ENCODE data around the gene GRPEL2. TPM values are rescaled to one million over a fixed set of nuclear protein-coding genes. Genes with fewer than 3 reads are reported as not detected.

GRPEL2 gene
- total and polyA plus RNA-seq, 2 of the 8 experiments (the other 6 are each of a cell fraction or from before 2014, with no cell fraction given): 11.2 to 52.2 TPM

- DNase-seq (ENCODE audit: low read depth in 1 of 2, low spot score in 2 of 2): no peak
- H3K4me3 ChIP-seq (ENCODE audit: extremely low read depth in 1 of 4, insufficient read depth in 2 of 4, low read depth in 3 of 4, low read length in 4 of 4): no peak overlapping the region
- WGBS, 2 experiments (ENCODE audit: extremely low coverage in 1 of 2, insufficient coverage in 1 of 2, insufficient read length in 1 of 2, insufficient replicate concordance in 2 of 2, low coverage in 1 of 2, low lambda C conversion rate in 2 of 2, missing lambda C conversion rate in 1 of 2): 86% methylated on average over 6 of the region's 6 CpGs; no CpG with 5 or more reads in 1 of the 2 experiments
- H2AFZ ChIP-seq (ENCODE audit: low read length): no peak overlapping the region
- no peak overlapping the region for H4K5ac ChIP-seq (ENCODE audit: insufficient read length, low read depth, low read length)
- H3K23me2 ChIP-seq (ENCODE audit: low read depth, low read length): no peaks in the 10 kb centered on the region; the same call in 1 of the 2 replicates
- no peak overlapping the region for H4K91ac ChIP-seq (replicated peaks; ENCODE audit: insufficient read length, low read length)
- H3K79me2 ChIP-seq (ENCODE audit: control insufficient read depth in 1 of 2, insufficient read depth in 2 of 2, low read length in 2 of 2): no peaks in the 10 kb centered on the region
- H2BK15ac ChIP-seq (ENCODE audit: low read length): no peak overlapping the region
- POLR2A ChIA-PET (ENCODE audit: partially characterized antibody): no interaction called here
- no peak overlapping the region for H3K4ac ChIP-seq (replicated peaks; ENCODE audit: insufficient read length, low read depth, low read length)
- CTCF ChIA-PET (ENCODE audit: partially characterized antibody): interaction anchor here (0.8 to 3.6 kb wide), 14 partner anchors 10 to 218 kb away, joined by 3 to 33 read pairs (median 6); no protein-coding TSS in a partner anchor
- H3K9me3 ChIP-seq (ENCODE audit: insufficient read depth in 2 of 2, low read depth in 1 of 2, low read length in 1 of 2): no peaks in the 10 kb centered on the region
- no peak overlapping the region for H3K56ac ChIP-seq (replicated peaks; ENCODE audit: insufficient read length, low read depth, low read length)
- no peaks in the 10 kb centered on the region; a peak in 1 of 7 replicates for H3K27me3 ChIP-seq (replicated peaks in 1 of 4; ENCODE audit: control insufficient read depth in 3 of 4, extremely low read depth in 1 of 4, insufficient read depth in 3 of 4, low read length in 3 of 4)
- H2BK12ac ChIP-seq (ENCODE audit: low read depth, low read length): no peak overlapping the region
- H2BK5ac ChIP-seq (ENCODE audit: low read depth, low read length): no peak overlapping the region
- no peak for FAIRE-seq
- no peak overlapping the region for H2BK120ac ChIP-seq (replicated peaks; ENCODE audit: low read depth, low read length)
- H4K20me1 ChIP-seq (replicated peaks in 1 of 2; ENCODE audit: control insufficient read depth in 1 of 2, insufficient read depth in 2 of 2, low read length in 2 of 2): no peaks in the 10 kb centered on the region
- H3K27ac ChIP-seq (ENCODE audit: low read depth, low read length): no peak overlapping the region
- no peak overlapping the region for H3K14ac ChIP-seq (ENCODE audit: insufficient read length)
- no peak overlapping the region for H3K18ac ChIP-seq (ENCODE audit: extremely low read depth, low read length)
- no peak overlapping the region for H3K23ac ChIP-seq (ENCODE audit: insufficient read length)
- no peak overlapping the region for H4K8ac ChIP-seq (ENCODE audit: extremely low read depth, insufficient read depth, low read length)
- no peak overlapping the region for H3K9ac ChIP-seq (replicated peaks in 1 of 4; ENCODE audit: extremely low read depth in 1 of 4, low read depth in 3 of 4, low read length in 3 of 4)
- H2BK20ac ChIP-seq (ENCODE audit: low read length): no peak overlapping the region
- H3K36me3 ChIP-seq (ENCODE audit: control insufficient read depth in 2 of 4, insufficient read depth in 4 of 4, low read length in 3 of 4): no peaks in the 10 kb centered on the region
- no peaks in the 10 kb centered on the region for H3K79me1 ChIP-seq (ENCODE audit: low read depth, low read length)
- no peak overlapping the region for H2AK5ac ChIP-seq (ENCODE audit: low read depth, low read length)
- TF ChIP-seq POU5F1 (IDR thresholded peaks at IDR 0.05; ENCODE audit: low read depth, low read length) (no peak), E2F6 (IDR thresholded peaks at IDR 0.05) (no peak), GABPA (IDR thresholded peaks at IDR 0.05; ENCODE audit: borderline replicate concordance, insufficient read depth, low read length) (no peak), EGR1 (IDR thresholded peaks at IDR 0.05; ENCODE audit: borderline replicate concordance, low read depth, low read length) (no peak), TEAD4 (IDR thresholded peaks at IDR 0.05; ENCODE audit: low read depth, low read length) (no peak), SRF (IDR thresholded peaks at IDR 0.05; ENCODE audit: low read depth, low read length) (no peak)
- TF ChIP-seq, protein P1, sequence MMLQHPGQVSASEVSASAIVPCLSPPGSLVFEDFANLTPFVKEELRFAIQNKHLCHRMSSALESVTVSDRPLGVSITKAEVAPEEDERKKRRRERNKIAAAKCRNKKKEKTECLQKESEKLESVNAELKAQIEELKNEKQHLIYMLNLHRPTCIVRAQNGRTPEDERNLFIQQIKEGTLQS (IDR thresholded peaks at IDR 0.05; ENCODE audit: insufficient read depth, low read depth, low read length): no peak
- TF ChIP-seq, protein P2, sequence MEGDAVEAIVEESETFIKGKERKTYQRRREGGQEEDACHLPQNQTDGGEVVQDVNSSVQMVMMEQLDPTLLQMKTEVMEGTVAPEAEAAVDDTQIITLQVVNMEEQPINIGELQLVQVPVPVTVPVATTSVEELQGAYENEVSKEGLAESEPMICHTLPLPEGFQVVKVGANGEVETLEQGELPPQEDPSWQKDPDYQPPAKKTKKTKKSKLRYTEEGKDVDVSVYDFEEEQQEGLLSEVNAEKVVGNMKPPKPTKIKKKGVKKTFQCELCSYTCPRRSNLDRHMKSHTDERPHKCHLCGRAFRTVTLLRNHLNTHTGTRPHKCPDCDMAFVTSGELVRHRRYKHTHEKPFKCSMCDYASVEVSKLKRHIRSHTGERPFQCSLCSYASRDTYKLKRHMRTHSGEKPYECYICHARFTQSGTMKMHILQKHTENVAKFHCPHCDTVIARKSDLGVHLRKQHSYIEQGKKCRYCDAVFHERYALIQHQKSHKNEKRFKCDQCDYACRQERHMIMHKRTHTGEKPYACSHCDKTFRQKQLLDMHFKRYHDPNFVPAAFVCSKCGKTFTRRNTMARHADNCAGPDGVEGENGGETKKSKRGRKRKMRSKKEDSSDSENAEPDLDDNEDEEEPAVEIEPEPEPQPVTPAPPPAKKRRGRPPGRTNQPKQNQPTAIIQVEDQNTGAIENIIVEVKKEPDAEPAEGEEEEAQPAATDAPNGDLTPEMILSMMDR (IDR thresholded peaks at IDR 0.05; ENCODE audit: control extremely low read depth in 1 of 3, insufficient read depth in 1 of 3, low read depth in 1 of 3, low read length in 3 of 3): no peak
- H3K4me1 ChIP-seq (replicated peaks in 1 of 4; ENCODE audit: control insufficient read depth in 3 of 4, insufficient read depth in 4 of 4, low read length in 3 of 4): no peaks in the 10 kb centered on the region; a peak in 1 of 7 replicates
- no peak overlapping the region for H3K4me2 ChIP-seq (ENCODE audit: insufficient read depth in 1 of 2, low read depth in 2 of 2, low read length in 2 of 2)
These were observed 55.0 kb downstream of the GRPEL2 start for GRCh38 chr5:149400304-149400703.

All from H1 (cell line).